ENCODE results near the gene GPRIN3. TPM values are rescaled to one million over a fixed set of nuclear protein-coding genes. Genes with fewer than 3 reads are reported as not detected.
"Not testable (repeated sequence)": the region's sequence is repeated elsewhere in the genome, so short reads cannot be mapped to it uniquely, and the experiment has no call there.

The GPRIN3 gene
- total and polyA plus RNA-seq, 2 experiments from 2014 or later, result 5.1 to 18.0 TPM

DNA sequence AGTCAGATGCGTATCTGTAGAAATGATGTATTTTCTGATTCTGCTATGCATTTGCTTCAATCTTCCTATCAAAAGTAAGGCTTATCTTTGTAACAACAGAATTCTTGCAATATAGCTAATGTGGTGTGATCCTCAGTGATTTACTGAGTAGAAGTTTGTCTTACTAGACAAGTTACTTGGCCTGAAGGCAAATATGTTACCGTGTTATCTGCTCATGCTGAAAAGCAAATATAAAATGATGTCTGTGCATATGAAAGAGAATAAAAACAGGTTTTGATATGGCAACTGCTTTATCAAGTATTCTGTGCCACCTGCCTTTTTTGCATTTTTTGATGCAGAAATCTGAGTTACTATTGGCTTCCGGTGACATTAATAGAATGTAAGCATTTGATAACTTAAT is 103.7 kb downstream of the GPRIN3 start:
- Histone ChIP-seq H3K36me3 (no peaks in the 10 kb centered on the region), H3K4me1 (ENCODE audit: low read depth) (no peaks in the 10 kb centered on the region), H3K27ac (no peak overlapping the region), H3K4me3 (no peak overlapping the region), H3K9me3 (ENCODE audit: low read depth) (no peaks in the 10 kb centered on the region), H3K27me3 (no peaks in the 10 kb centered on the region)
- TF ChIP-seq, protein P1, sequence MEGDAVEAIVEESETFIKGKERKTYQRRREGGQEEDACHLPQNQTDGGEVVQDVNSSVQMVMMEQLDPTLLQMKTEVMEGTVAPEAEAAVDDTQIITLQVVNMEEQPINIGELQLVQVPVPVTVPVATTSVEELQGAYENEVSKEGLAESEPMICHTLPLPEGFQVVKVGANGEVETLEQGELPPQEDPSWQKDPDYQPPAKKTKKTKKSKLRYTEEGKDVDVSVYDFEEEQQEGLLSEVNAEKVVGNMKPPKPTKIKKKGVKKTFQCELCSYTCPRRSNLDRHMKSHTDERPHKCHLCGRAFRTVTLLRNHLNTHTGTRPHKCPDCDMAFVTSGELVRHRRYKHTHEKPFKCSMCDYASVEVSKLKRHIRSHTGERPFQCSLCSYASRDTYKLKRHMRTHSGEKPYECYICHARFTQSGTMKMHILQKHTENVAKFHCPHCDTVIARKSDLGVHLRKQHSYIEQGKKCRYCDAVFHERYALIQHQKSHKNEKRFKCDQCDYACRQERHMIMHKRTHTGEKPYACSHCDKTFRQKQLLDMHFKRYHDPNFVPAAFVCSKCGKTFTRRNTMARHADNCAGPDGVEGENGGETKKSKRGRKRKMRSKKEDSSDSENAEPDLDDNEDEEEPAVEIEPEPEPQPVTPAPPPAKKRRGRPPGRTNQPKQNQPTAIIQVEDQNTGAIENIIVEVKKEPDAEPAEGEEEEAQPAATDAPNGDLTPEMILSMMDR (IDR thresholded peaks at IDR 0.05; ENCODE audit: low read depth, low read length), result no peak
- DNase-seq (ENCODE audit: low read depth in 1 of 2, low spot score in 1 of 2), result no peak

DNA sequence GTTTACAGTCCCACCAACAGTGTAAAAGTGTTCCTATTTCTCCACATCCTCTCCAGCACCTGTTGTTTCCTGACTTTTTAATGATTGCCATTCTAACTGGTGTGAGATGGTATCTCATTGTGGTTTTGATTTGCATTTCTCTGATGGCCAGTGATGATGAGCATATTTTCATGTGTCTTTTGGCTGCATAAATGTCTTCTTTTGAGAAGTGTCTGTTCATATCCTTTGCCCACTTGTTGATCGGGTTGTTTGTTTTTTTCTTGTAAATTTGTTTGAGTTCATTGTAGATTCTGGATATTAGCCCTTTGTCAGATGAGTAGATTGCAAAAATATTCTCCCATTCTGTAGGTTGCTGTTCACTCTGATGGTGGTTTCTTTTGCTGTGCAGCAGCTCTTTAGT is 108.2 kb downstream of the GPRIN3 start:
- not testable (repeated sequence) for H3K36me3 ChIP-seq; H3K27ac ChIP-seq; H3K9me3 ChIP-seq (ENCODE audit: low read depth); DNase-seq (ENCODE audit: low read depth in 1 of 2, low spot score in 1 of 2); H3K4me1 ChIP-seq (ENCODE audit: low read depth); H3K4me3 ChIP-seq; H3K27me3 ChIP-seq

DNA sequence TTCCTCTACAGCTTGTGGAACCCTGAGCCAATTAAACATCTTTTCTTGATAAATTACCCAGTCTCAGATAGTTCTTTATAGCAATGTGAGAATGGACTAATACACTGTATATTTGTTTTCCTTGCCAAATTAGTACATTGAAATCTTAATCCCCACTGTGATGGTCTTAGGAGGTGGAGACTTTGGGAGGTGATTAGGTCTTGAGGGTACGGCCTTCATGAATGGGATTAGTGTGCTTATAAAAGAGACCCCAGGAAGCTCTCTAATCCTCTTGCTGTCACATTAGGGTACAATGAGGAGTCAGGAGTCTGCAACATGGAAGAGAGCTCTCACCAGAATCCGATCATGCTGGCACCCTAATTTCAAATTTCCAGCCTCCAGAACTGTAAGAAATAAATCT is 109.7 kb downstream of the GPRIN3 start:
- Histone ChIP-seq H3K4me1 (ENCODE audit: low read depth) (no peaks in the 10 kb centered on the region), H3K9me3 (ENCODE audit: low read depth) (no peaks in the 10 kb centered on the region), H3K4me3 (no peak overlapping the region), H3K27me3 (no peaks in the 10 kb centered on the region), H3K27ac (no peak overlapping the region), H3K36me3 (no peaks in the 10 kb centered on the region)
- no peak for DNase-seq (ENCODE audit: low read depth in 1 of 2, low spot score in 1 of 2)
- TF ChIP-seq, protein P1 (IDR thresholded peaks at IDR 0.05; ENCODE audit: low read depth, low read length), result no peak

DNA sequence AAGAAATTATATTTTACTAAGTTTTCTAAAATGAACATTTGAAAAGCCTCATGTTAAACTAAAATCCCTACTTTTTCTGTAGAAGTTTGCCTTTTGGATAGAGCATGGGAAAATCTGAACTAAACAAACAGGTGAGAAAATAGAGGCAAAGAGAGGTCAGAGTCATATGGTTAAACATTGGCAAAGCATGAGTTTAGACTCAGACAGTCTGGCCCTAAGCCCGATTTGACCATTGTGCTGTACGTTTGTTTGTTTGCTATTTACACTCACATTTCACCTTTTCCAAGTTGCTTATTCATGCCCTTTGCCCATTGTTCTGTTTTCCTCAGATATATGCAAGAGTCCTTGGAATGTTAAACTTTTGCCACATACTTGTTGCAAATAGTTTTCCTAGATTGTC is 110.9 kb downstream of the GPRIN3 start:
- no peak overlapping the region for H3K4me3 ChIP-seq
- TF ChIP-seq, protein P1 (IDR thresholded peaks at IDR 0.05; ENCODE audit: low read depth, low read length), result no peak
- H3K4me1 ChIP-seq (ENCODE audit: low read depth), result no peaks in the 10 kb centered on the region
- H3K27me3 ChIP-seq, result no peaks in the 10 kb centered on the region
- H3K36me3 ChIP-seq, result no peaks in the 10 kb centered on the region
- H3K9me3 ChIP-seq (ENCODE audit: low read depth), result no peaks in the 10 kb centered on the region
- DNase-seq (ENCODE audit: low read depth in 1 of 2, low spot score in 1 of 2), result no peak
- no peak overlapping the region for H3K27ac ChIP-seq

DNA sequence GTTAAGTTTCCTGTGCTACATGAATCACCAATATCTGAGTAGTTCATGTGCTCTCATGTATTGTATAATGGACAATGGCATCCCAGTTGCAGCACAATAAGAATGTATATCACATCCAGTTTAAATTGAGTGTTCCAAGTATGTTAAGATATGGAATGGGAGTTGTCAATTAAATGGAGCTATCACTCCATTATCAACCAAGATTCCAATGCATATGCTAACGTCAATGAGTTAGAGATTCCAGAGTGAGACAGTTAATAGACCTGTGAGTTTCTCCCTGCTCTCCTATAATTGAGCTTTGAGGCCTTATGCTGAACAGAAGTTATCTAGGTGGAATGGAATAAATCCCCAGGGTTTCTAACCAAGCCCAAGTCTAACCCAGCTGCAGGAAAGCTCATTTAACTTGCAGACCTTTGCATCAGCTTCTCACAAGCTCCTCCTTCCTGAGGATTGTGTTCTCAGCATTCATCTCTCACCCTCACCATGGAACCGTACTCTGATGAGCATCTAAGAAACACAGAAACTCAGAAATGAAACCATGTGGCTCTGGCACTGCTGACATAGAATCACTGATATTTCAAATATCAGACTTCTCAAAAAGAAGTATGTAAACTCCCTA is 111.4 kb downstream of the GPRIN3 start:
- Histone ChIP-seq H3K4me3 (no peak overlapping the region), H3K27ac (no peak overlapping the region), H3K27me3 (no peaks in the 10 kb centered on the region), H3K9me3 (ENCODE audit: low read depth) (no peaks in the 10 kb centered on the region), H3K4me1 (ENCODE audit: low read depth) (no peaks in the 10 kb centered on the region), H3K36me3 (no peaks in the 10 kb centered on the region)
- DNase-seq (ENCODE audit: low read depth in 1 of 2, low spot score in 1 of 2), result peak in 1 of 2 donors; percentile 38
- TF ChIP-seq, protein P1 (IDR thresholded peaks at IDR 0.05; ENCODE audit: low read depth, low read length), result no peak

DNA sequence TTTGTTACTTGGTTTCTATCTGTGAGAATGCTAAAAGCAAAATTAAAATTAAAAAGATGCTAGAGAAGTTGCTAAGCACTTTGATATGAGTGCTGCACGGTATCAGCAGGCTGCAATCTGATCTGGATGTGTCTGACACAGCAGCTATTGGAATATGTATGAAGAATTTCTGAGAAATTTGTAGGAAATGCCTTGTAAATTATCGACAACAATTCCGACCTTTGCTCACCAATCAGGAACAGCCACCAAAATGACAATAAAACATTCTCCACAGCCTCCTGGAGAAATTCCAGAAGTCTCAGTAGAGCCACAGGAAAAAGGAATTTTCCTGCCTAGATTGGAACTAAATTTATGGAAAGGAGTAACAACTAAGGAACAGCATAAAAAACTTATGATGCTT is 113.8 kb downstream of the GPRIN3 start:
- TF ChIP-seq, protein P1 (IDR thresholded peaks at IDR 0.05; ENCODE audit: low read depth, low read length), result no peak
- H3K4me1 ChIP-seq (ENCODE audit: low read depth), result no peaks in the 10 kb centered on the region
- H3K9me3 ChIP-seq (ENCODE audit: low read depth), result no peaks in the 10 kb centered on the region
- H3K27ac ChIP-seq, result no peak overlapping the region
- no peaks in the 10 kb centered on the region for H3K27me3 ChIP-seq
- H3K4me3 ChIP-seq, result no peak overlapping the region
- DNase-seq (ENCODE audit: low read depth in 1 of 2, low spot score in 1 of 2), result no peak
- no peaks in the 10 kb centered on the region for H3K36me3 ChIP-seq

Other genes with a start within 250 kb of the GPRIN3 start
- gene TIGD2, start 196.3 kb downstream of the GPRIN3 start, total RNA-seq, result 10.5 and 14.0 TPM in 2 replicates
- 4.1 and 5.4 TPM in 2 replicates for gene TIGD2, start 196.3 kb downstream of the GPRIN3 start, polyA plus RNA-seq

Data from cardiac muscle cell (in vitro differentiated cells and primary cell).